ENCODE measurements around the gene ADGRG2.
"Not testable (repeated sequence)": the region's sequence is repeated elsewhere in the genome, so short reads cannot be mapped to it uniquely, and the experiment has no call there.

ADGRG2 gene

DNA sequence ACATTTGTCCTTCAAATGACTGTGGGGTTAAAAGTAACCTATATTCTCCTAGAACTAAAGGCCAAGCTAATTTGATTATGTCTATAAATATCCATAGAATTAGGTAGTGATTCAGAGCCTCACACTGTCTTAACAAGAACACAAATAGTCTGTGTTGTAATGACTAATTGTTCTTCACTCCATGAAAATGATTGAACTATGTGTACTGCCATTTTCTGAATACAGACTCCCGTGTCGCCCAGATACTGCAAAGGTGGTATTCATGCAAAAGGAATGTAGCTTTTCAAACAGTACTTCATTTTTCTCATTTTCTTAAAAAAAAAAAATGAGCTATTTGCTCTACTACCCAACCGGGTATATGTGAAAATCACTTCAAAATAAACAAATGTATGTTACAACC, 127.0 kb downstream of the ADGRG2 start:
- DNase-seq = no peak

DNA sequence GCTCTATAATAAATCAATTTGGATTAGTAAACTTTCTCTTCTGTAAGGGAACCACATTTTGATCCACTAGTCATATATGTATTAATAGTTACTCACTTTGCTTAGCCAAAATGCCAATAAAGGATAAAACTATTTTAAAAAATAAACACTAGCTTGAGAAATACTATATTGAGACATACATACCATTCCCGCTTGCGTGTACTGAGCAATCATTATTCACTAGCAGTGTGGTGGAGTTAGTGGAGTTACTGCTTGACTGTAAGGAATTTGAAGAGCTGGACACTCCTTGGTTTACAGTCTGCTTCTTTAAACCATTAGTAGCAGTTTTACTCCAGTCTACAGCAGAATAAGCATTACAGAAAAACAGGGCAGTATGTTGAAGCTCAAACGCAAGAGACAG, 127.6 kb downstream of the ADGRG2 start:
- no peak for DNase-seq

DNA sequence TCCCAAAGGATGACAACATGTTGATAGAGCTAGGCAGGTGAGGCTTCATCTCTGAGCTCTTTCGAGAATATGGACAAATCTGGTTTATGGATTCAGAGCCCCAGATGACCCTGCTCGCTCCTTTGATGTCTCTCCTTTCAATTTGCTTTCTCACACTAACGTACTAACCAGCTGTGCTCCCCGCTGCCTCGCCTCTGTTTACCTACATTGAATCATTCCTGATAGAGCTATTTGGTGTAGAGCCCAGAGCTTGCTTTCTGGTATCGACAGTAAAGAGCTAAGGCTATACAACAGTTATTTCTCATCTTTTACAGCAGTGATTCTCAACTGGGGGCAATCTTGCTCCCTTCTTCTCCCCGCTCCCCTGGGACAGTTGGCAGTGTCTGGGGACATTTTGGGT, 129.4 kb downstream of the ADGRG2 start:
- DNase-seq = no peak

- no peak for DNase-seq
These were observed 137.2 kb downstream of the ADGRG2 start for GRCh38 chrX:18985186-18985435.

- peak; percentile 71 to 74 for DNase-seq
These were observed 137.7 kb downstream of the ADGRG2 start for GRCh38 chrX:18984381-18985185.

- DNase-seq = peak; percentile 32
These were observed 138.4 kb downstream of the ADGRG2 start, which contains the start of gene PHKA2 for GRCh38 chrX:18983666-18984380. Gene PHKA2 (minus strand): TSS chrX:18984114. CDS start chrX:18983932, 182 bp downstream.

GRCh38 chrX:18981124-18981807, 141.0 kb downstream of the ADGRG2 start:
- no peak for DNase-seq

DNA sequence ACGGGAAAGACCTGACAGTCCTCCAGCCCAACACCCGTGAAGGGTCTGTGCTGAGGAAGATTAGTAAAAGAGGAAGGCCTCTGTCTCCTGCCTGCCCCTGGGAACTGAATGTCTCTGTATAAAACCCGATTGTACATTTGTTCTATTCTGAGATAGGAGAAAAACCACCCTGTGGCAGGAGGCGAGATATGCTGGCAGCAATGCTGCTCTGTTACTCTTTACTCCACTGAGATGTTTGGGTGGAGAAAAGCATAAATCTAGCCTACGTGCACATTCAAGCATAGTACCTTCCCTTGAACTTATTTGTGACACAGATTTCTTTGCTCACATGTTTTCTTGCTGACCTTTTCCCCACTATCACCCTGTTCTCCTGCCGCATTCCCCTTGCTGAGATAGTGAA, 142.0 kb downstream of the ADGRG2 start:
- DNase-seq = not testable (repeated sequence)

DNA sequence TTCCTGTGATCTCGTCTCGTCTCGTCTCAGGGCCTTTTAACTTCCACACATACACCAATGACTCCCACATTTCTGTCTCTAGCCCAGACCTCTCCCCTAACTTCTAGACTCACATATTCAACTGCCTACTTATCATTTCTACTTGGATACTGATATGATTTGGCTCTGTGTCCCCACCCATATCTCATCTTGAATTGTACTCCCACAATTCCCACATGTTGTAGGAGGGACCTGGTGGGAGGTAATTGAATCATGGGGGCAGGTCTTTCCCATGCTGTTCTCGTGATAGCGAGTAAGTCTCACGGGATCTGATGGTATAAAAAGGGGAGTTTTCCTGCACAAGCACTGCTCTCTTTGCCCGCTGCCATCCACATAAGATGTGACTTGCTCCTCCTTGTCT, 147.3 kb downstream of the ADGRG2 start:
- DNase-seq = no peak

DNA sequence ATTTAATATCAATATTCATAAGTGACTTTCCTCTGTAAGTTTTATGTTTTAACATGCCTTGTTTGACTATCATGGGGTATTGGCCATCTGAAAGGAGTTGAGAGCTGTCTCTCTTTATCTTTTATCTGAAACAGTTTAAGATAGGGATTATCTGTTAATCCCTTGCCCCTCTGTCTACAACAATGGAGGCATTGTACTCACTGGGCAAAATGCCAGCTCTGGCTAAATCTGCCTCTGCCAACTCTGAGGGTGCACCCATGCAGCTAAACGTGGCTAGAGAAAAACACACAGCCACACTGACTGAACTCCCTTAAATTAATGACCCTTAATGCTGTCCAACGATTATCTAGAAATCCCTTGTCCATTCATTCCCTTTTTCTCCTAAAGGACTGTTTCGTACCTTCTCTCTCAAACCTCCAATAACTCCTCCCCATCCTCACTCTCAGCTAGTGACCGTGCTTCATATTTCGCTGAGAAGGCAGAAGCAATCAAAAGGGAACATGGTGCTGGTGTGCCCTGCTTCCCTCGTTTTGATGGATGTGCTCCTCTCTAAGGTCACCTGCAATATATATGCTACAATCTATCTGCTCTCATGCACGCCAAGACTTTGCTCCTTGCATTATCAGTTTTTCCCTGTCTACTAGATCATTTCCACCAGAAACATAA, 148.6 kb downstream of the ADGRG2 start:
- DNase-seq = no peak

- no peak for DNase-seq
These were observed 150.8 kb downstream of the ADGRG2 start for GRCh38 chrX:18971506-18971905.

DNA sequence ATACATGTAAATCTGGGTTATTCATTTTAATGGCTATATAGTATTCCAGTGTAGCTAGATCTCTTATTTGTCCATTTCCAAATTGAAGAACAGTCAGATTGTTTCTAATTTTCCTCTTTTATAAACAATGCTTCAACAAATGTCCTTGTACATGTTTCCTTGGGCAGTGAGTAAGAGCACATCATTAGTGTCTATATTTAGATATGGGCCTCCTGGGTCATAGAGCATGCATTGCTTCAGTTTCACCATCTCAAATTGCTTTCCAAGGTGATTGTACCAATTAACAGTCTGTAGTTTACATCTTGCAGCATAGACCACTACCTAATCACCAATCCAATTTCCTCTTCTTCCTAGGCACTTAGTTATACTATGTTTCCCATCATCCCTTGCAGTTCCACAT, 151.8 kb downstream of the ADGRG2 start:
- no peak for DNase-seq

GRCh38 chrX:18966624-18967023, 155.6 kb downstream of the ADGRG2 start:
- no peak for DNase-seq

DNA sequence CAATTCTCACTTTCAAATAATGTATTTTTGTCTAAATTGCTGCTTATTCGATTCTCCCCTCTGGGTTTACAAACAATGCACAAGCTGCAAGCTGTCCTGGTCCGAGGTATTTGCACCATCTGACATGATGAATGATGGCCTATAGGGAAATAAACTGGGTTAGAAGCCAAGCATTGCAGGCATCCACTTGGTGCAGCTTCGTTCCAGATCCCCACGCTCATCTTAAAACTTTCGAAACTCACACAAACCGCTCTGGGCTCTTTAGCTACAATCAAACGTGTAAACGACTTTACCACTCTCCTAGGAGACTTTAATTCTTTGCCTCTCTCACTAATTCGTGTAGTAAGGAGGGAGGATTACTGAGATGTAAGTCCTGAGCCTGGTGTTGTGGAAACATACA, 157.4 kb downstream of the ADGRG2 start:
- DNase-seq = no peak

DNA sequence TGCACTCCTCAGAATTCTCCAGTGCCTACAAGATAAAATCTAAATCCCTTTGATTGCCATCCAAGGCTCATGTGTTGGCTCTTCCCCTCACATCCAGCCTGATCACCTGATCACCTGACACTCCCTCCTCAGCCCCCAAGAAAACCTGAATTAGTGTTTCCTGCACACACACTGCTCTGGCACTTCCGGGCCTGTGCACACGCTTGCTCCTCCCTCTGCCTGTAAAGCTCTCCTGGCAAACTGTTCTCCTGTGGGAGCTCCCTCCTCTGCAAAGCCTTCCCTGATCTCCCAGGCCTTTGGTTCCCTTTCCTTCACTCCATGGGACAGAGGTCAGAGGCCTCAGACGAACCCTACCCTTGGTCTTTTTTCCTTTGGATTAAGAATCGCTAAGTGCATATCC, 158.2 kb downstream of the ADGRG2 start:
- no peak for DNase-seq

DNA sequence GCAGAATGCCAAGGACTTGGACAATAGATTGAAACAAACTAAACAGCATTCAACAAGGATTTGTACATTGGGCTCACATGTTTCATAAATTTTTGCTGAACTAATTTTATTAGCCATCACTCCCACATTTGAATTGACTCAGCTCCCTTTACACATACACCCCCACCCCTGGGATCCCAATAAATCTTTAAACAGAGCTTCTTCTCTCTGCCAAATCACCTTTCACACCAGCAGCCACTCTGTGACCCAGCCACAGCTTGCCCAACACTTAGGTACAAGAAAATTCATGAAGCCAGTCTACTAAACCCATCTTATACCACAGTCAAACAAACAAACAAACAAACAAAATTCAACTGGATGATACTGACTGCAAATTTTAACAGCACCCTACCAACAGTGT, 159.9 kb downstream of the ADGRG2 start:
- DNase-seq = no peak

DNA sequence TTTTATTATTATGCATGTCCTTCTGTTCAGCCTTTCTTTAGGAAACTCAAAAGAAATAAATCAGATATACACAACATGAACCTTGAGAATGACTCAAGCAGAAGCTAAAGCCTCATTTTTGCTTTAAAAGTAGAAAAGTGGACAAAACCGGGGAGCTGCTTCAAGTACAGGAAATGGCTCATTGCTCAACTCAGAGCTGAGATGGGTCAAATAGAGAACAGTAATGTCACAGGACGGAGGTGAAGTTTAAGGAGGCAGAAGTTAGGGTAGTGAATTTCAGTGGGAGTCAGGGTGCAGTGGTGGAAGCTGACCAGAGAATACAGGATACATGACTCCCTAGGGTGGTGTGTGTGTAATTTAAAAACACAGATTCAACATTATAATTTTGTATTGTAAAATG, 160.6 kb downstream of the ADGRG2 start:
- no peak for DNase-seq

DNA sequence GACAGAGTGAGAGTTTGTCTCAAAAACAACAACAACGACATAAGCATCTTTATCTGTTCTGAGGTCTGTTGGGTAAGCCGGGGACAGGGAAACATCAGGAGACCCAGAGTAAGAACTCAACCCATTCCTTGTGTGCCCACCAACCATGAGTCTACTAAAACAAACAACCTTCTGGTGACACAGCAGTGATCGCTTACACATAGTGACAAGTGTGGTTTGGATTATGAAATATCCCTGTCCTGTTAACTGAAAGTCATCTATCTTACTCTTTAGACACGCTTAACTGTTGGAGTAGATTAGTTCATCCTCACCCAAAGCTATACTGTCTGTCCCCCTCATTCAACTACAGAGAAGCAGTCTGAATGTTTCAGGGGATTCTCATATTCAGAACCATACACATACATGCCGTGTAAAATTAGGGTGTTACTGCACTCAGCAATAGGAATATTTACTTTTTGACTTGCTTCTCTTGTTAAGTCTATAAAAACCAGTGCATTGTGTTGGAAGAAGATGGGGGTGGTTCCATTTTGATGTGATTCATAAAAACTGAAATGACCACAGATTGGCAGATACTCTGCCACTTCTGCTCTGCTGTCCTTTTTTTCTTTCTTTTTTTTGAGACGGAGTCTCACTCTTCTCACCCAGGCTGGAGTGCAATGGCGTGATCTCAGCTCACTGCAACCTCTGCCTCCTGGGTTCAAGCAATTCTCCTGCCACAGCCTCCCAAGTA, 165.8 kb downstream of the ADGRG2 start:
- no peak for DNase-seq

DNA sequence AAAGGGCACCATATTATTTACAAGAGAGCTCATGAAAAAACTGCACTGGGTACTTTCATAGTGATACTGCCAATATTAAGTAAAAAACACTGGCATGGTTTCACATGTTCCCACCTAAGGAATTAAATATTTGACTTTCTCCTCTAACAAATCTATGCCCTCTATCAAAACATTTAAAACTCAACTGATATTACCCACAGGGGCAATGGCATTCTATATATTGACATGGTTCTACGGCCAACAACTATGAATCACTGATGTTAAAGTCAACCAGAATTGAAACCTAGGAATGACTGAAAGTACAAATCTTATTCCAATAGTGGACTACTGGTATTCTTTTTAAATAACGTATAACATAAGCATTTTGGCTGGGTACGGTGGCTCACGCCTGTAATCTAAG, 166.6 kb downstream of the ADGRG2 start:
- DNase-seq = no peak

- no peak for DNase-seq
These were observed 171.2 kb downstream of the ADGRG2 start for GRCh38 chrX:18951032-18951431.

DNA sequence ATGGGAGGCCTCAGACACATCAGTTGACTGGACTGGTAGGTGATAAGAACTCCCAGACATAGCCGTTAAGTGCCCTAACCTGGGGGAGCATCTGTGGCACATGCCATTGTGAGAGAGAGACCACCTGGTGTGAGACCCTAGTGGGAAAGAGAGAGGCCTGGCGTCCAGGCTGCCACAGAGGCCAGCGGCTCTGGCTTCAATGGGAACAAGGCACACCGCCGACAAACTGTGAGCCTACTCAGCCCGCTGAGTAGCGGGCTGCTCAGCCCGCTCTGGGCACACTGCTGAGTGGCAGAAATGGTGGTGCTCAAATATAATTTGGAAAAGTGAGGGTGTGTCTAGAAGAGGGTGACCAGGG, 172.3 kb downstream of the ADGRG2 start:
- no peak for DNase-seq

DNA sequence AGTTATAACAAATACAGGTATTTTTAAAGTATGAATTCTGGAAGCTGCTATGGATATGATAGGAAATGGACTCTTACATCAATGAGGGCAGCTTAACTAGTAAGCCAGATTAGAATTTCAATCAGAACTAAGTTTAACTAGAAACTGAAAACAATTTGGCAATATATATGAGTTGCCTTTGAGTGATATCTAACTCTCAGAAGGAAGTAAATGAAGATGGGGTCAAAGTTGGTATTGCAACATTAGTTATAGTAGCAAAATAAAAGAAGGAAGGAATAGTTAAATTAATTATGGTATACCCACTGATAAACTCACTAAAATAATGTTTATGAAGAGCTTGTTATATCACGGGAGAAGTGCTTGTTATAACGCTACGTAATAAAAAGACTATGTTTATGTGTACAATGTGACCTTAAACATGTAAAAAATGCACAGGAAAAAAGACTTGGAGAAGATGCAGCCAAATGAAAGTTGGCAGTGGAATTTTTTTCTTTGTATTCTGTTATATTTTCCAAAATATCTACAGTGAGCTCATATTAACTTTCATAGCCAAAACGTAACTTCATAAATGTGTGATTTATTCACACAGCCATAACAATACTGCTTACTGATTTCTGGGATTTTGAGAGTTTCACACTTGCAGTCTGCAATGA, 172.9 kb downstream of the ADGRG2 start:
- DNase-seq = no peak
